ENCODE measurements around the gene KXD1.

DNA sequence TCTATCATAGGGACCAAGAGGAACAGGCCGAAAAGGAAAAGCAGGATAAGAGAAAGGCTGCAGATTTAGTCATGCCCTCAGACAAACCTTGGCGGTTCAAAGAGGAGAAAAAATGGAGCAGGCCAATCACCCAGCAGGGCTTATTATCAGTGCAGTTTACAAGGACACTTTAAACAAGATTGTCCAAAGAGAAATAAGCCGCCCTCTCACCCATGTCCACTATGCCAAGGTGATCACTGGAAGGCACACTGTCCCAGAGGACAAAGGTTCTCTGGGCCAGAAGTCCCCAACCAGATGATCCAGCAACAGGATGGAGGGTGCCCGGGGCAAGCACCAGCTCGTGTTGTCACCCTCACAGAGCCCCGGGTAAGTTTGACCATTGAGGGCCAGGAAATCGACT, 22.6 kb downstream of the KXD1 start:
- TF ChIP-seq EZH2phosphoT487 (IDR thresholded peaks at IDR 0.05; ENCODE audit: insufficient read depth, low read depth) (no peak), EZH2 (IDR thresholded peaks at IDR 0.05; ENCODE audit: insufficient read depth, poor library complexity, severe bottlenecking) (no peak)
